ENCODE results near the gene L3MBTL4.
"Not testable (repeated sequence)": the region's sequence is repeated elsewhere in the genome, so short reads cannot be mapped to it uniquely, and the experiment has no call there.

The L3MBTL4 gene

DNA sequence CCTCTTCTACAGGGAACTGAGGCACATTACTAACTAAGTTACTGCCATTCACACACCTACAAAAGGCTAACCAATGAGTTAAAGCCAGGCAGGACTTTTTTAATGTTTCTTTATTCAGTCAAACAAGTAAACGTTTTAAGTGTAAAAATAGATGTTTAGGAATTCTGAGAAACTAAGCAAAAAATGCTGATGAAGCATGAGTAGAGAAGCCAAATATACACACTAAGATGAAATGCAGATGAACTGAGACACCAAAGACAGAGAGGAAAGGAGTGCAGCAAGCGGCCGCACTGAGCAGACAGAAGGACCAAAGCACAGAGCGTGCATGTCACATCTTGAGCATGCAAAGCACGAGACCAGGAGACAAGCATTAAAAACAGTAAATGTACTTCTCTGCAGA is 17.9 kb downstream of the L3MBTL4 start:
- H3K27me3 ChIP-seq (replicated peaks): no peaks in the 10 kb centered on the region
- no peak overlapping the region for H3K4me3 ChIP-seq (ENCODE audit: low read depth, low read length)
- no peak overlapping the region for H3K27ac ChIP-seq
- H3K36me3 ChIP-seq (replicated peaks): no peaks in the 10 kb centered on the region
- in situ Hi-C loops (cut with HindIII; ENCODE audit: low pct_ligation_motif_present, low sequenced_read_pairs): no loop called here
- TF ChIP-seq, protein P1, sequence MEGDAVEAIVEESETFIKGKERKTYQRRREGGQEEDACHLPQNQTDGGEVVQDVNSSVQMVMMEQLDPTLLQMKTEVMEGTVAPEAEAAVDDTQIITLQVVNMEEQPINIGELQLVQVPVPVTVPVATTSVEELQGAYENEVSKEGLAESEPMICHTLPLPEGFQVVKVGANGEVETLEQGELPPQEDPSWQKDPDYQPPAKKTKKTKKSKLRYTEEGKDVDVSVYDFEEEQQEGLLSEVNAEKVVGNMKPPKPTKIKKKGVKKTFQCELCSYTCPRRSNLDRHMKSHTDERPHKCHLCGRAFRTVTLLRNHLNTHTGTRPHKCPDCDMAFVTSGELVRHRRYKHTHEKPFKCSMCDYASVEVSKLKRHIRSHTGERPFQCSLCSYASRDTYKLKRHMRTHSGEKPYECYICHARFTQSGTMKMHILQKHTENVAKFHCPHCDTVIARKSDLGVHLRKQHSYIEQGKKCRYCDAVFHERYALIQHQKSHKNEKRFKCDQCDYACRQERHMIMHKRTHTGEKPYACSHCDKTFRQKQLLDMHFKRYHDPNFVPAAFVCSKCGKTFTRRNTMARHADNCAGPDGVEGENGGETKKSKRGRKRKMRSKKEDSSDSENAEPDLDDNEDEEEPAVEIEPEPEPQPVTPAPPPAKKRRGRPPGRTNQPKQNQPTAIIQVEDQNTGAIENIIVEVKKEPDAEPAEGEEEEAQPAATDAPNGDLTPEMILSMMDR (IDR thresholded peaks at IDR 0.05; ENCODE audit: low read depth, low read length, missing control alignments): no peak
- no peak for DNase-seq

DNA sequence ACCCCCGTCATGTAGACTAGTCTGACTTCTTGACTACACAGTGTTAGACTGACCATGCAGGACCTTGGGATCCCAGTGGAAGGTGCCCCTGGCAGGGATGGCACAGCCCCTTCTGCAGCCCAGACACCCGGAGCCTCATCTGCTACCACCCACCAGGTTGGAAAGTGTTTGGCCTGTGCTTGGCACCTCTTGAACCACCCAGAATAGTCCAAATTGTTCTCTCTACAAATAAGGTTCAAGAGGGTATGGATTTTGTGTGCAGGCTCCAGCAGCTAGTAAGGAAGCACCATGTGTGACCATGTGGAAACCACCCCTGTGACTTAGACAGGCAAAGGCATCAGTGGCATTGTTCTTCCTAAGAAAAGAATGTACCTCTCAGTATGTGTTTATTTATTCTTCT is 18.4 kb downstream of the L3MBTL4 start:
- no peaks in the 10 kb centered on the region for H3K36me3 ChIP-seq (replicated peaks)
- H3K4me3 ChIP-seq (ENCODE audit: low read depth, low read length): no peak overlapping the region
- no peaks in the 10 kb centered on the region for H3K27me3 ChIP-seq (replicated peaks)
- no peak for DNase-seq
- in situ Hi-C loops (cut with HindIII; ENCODE audit: low pct_ligation_motif_present, low sequenced_read_pairs): no loop called here
- no peak overlapping the region for H3K27ac ChIP-seq
- TF ChIP-seq, protein P1 (IDR thresholded peaks at IDR 0.05; ENCODE audit: low read depth, low read length, missing control alignments): no peak

GRCh38 chr18:6389005-6389404 is 25.7 kb downstream of the L3MBTL4 start:
- TF ChIP-seq, protein P1 (IDR thresholded peaks at IDR 0.05; ENCODE audit: low read depth, low read length, missing control alignments): no peak
- Histone ChIP-seq H3K4me3 (ENCODE audit: low read depth, low read length) (no peak overlapping the region), H3K36me3 (replicated peaks) (no peaks in the 10 kb centered on the region), H3K27me3 (replicated peaks) (no peaks in the 10 kb centered on the region), H3K27ac (no peak overlapping the region)
- DNase-seq: no peak
- in situ Hi-C loops (cut with HindIII; ENCODE audit: low pct_ligation_motif_present, low sequenced_read_pairs): no loop called here

DNA sequence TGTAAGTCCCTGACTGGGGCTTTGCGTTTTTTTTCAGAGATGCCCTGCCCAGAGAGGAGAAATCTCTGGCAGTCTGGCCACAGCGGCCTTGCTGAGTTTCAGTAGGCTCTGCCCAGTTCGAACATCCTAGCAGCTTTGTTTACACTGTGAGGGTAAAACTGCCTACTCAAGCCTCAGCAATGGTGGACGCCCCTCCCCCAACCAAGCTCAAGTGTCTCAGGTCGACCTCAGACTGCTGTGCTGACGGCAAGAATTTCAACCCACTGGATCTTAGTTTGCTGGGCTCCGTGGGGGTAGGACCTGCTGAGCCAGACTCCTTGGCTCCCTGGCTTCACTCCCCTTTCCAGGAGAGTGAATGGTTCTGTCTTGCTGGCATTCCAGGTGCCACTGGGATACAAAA is 31.7 kb downstream of the L3MBTL4 start:
- TF ChIP-seq, protein P1 (IDR thresholded peaks at IDR 0.05; ENCODE audit: low read depth, low read length, missing control alignments): no peak
- no peak overlapping the region for H3K27ac ChIP-seq
- in situ Hi-C loops (cut with HindIII; ENCODE audit: low pct_ligation_motif_present, low sequenced_read_pairs): no loop called here
- no peaks in the 10 kb centered on the region for H3K36me3 ChIP-seq (replicated peaks)
- no peak for DNase-seq
- H3K27me3 ChIP-seq (replicated peaks): no peaks in the 10 kb centered on the region
- H3K4me3 ChIP-seq (ENCODE audit: low read depth, low read length): no peak overlapping the region

- H3K27ac ChIP-seq; H3K36me3 ChIP-seq (replicated peaks); DNase-seq; H3K4me3 ChIP-seq (ENCODE audit: low read depth, low read length); H3K27me3 ChIP-seq (replicated peaks); in situ Hi-C loops (cut with HindIII; ENCODE audit: low pct_ligation_motif_present, low sequenced_read_pairs): not testable (repeated sequence)
These were observed 37.2 kb downstream of the L3MBTL4 start for GRCh38 chr18:6377473-6377872.

DNA sequence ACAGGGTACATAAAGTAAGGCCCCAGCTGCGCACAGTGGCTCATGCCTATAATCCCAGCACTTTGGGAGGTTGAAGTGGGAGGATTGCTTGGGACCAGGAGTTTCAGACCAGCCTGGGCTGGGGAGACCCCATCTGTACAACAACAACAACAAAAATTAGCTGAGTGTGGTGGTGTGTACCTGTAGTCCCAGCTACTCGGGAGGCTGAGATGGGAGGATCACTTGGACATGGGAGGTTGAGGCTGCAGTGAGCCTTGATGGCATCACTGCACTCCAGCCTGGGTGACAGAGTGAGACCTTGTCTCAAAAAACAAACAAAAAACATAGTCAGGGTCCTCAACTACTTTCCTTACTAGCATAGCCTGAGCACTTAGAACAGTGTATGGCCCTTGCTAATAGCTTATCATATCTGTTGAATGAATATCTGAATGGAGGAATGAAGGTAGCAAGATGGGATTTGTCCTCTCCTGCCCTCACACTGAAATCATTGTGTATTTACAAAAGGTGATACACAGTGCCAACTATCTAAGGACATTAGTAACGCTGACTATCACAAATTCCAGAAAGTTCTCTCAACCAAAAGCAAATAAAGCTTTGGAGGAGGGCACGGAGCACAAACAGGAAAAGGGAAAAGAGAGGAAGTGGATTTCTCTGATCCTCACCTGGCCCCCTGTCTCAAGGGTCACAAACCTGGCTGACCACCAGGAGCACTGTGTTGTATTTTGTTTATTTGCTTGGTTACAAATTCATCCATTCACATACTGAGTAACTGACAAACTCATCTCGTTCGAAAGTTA is 38.1 kb downstream of the L3MBTL4 start:
- H3K36me3 ChIP-seq (replicated peaks): no peaks in the 10 kb centered on the region
- H3K27ac ChIP-seq: no peak overlapping the region
- no peak overlapping the region for H3K4me3 ChIP-seq (ENCODE audit: low read depth, low read length)
- no peaks in the 10 kb centered on the region for H3K27me3 ChIP-seq (replicated peaks)
- in situ Hi-C loops (cut with HindIII; ENCODE audit: low pct_ligation_motif_present, low sequenced_read_pairs): no loop called here
- TF ChIP-seq, protein P1 (IDR thresholded peaks at IDR 0.05; ENCODE audit: low read depth, low read length, missing control alignments): no peak
- no peak for DNase-seq
